Loucy (cell line): ENCODE data around the gene IGF1R.

ENCODE experiments used
- EZH2phosphoT487 ChIP-seq: fragments of 200-600 bp; IDR thresholded peaks from 2 replicates; pipeline ENCODE4 v1.6.1; 2018; ENCODE audit warnings: antibody characterized with exemption, mild to moderate bottlenecking, moderate library complexity, borderline replicate concordance
- TF ChIP-seq, protein P1 (sequence below): fragments of 200-600 bp; sonication (generic); conservative IDR thresholded peaks from 2 replicates; pipeline ENCODE4 v1.5.1; 2014; ENCODE audit warnings: mild to moderate bottlenecking, antibody characterized with exemption, low read length

DNA sequence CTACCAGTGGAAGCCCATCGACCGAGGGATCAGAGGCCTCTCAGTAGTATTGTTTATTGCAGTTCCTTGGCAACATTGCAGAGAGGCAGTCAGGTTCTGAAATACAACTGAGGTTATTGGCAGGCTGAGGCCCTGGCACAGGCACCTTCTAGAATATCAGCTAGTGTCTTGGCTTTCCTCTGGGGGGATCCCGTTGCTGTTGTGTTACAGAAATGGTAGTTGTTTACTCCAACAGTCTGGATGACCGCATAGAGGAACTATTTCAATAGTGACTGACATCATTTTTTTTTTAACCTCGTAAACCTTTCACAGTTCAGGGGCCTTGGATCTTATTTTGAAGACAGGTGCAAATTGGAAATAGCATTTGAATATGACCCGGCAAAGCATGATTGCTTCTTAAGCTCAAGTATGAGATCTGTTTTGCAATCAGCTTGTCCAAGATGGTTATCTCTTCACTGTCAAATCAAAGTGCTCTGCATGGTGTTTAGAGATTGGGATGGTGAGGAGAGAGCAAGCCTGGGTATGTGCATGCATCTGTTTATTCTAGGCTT lies 295.3 kb downstream of the IGF1R start:
- TF ChIP-seq, protein P1, sequence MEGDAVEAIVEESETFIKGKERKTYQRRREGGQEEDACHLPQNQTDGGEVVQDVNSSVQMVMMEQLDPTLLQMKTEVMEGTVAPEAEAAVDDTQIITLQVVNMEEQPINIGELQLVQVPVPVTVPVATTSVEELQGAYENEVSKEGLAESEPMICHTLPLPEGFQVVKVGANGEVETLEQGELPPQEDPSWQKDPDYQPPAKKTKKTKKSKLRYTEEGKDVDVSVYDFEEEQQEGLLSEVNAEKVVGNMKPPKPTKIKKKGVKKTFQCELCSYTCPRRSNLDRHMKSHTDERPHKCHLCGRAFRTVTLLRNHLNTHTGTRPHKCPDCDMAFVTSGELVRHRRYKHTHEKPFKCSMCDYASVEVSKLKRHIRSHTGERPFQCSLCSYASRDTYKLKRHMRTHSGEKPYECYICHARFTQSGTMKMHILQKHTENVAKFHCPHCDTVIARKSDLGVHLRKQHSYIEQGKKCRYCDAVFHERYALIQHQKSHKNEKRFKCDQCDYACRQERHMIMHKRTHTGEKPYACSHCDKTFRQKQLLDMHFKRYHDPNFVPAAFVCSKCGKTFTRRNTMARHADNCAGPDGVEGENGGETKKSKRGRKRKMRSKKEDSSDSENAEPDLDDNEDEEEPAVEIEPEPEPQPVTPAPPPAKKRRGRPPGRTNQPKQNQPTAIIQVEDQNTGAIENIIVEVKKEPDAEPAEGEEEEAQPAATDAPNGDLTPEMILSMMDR: no peak
- TF ChIP-seq EZH2phosphoT487: no peak
